ENCODE results near the gene SLC7A14. TPM values are rescaled to one million over a fixed set of nuclear protein-coding genes. Genes with fewer than 3 reads are reported as not detected.

SLC7A14 gene
- total and polyA plus RNA-seq, 4 donors, result not detected

GRCh38 chr3:170482199-170482598 is 103.7 kb downstream of the SLC7A14 start:
- Histone ChIP-seq H3K4me1 (ENCODE audit: control insufficient read depth in 1 of 2, insufficient read depth in 2 of 2, low read length in 2 of 2) (no peaks in the 10 kb centered on the region), H3K27me3 (ENCODE audit: control insufficient read depth in 1 of 2, insufficient read depth in 2 of 2, low read length in 1 of 2) (no peaks in the 10 kb centered on the region), H3K4me3 (ENCODE audit: low read length in 2 of 2) (no peak overlapping the region), H3K27ac (ENCODE audit: low read depth in 1 of 2, low read length in 2 of 2) (no peak overlapping the region), H3K9me3 (ENCODE audit: control insufficient read depth, low read length) (peaks cover 1% of the 10 kb centered on the region), H3K36me3 (ENCODE audit: control insufficient read depth in 1 of 2, insufficient read depth in 2 of 2, low read length in 1 of 2) (no peaks in the 10 kb centered on the region)
- 57 to 74% methylated on average over 4 of the region's 4 CpGs for WGBS, 2 donors
- intact Hi-C loops (cut with DNase I), result no loop called here
- ATAC-seq (ENCODE audit: low FRiP score) (no peak), DNase-seq (no peak)

- H3K9me3 ChIP-seq (ENCODE audit: control insufficient read depth, low read length), result peaks cover 1% of the 10 kb centered on the region
- no peak for DNase-seq
- intact Hi-C loops (cut with DNase I), result no loop called here
- H3K27me3 ChIP-seq (ENCODE audit: control insufficient read depth in 1 of 2, insufficient read depth in 2 of 2, low read length in 1 of 2), result no peaks in the 10 kb centered on the region
- no peak for ATAC-seq (ENCODE audit: low FRiP score)
- no peaks in the 10 kb centered on the region for H3K4me1 ChIP-seq (ENCODE audit: control insufficient read depth in 1 of 2, insufficient read depth in 2 of 2, low read length in 2 of 2)
- WGBS, 2 donors, result 81 to 86% methylated on average over 4 of the region's 4 CpGs
- H3K36me3 ChIP-seq (ENCODE audit: control insufficient read depth in 1 of 2, insufficient read depth in 2 of 2, low read length in 1 of 2), result no peaks in the 10 kb centered on the region
- no peak overlapping the region for H3K27ac ChIP-seq (ENCODE audit: low read depth in 1 of 2, low read length in 2 of 2)
- H3K4me3 ChIP-seq (ENCODE audit: low read length in 2 of 2), result no peak overlapping the region
These were observed 105.8 kb downstream of the SLC7A14 start for GRCh38 chr3:170480111-170480510.

- Histone ChIP-seq H3K27ac (ENCODE audit: low read depth in 1 of 2, low read length in 2 of 2) (no peak overlapping the region), H3K27me3 (ENCODE audit: control insufficient read depth in 1 of 2, insufficient read depth in 2 of 2, low read length in 1 of 2) (no peaks in the 10 kb centered on the region), H3K36me3 (ENCODE audit: control insufficient read depth in 1 of 2, insufficient read depth in 2 of 2, low read length in 1 of 2) (no peaks in the 10 kb centered on the region), H3K4me1 (ENCODE audit: control insufficient read depth in 1 of 2, insufficient read depth in 2 of 2, low read length in 2 of 2) (no peaks in the 10 kb centered on the region), H3K9me3 (ENCODE audit: control insufficient read depth, low read length) (peaks cover 1% of the 10 kb centered on the region), H3K4me3 (ENCODE audit: low read length in 2 of 2) (no peak overlapping the region)
- 37 to 40% methylated on average over 2 of the region's 2 CpGs for WGBS, 2 donors
- no peak for ATAC-seq (ENCODE audit: low FRiP score)
- no peak for DNase-seq
- intact Hi-C loops (cut with DNase I), result no loop called here
These were observed 108.5 kb downstream of the SLC7A14 start for GRCh38 chr3:170477395-170477794.

GRCh38 chr3:170476291-170476690 is 109.6 kb downstream of the SLC7A14 start:
- Histone ChIP-seq H3K27ac (ENCODE audit: low read depth in 1 of 2, low read length in 2 of 2) (no peak overlapping the region), H3K4me1 (ENCODE audit: control insufficient read depth in 1 of 2, insufficient read depth in 2 of 2, low read length in 2 of 2) (no peaks in the 10 kb centered on the region), H3K9me3 (ENCODE audit: control insufficient read depth, low read length) (peaks cover 1% of the 10 kb centered on the region), H3K36me3 (ENCODE audit: control insufficient read depth in 1 of 2, insufficient read depth in 2 of 2, low read length in 1 of 2) (no peaks in the 10 kb centered on the region), H3K4me3 (ENCODE audit: low read length in 2 of 2) (no peak overlapping the region), H3K27me3 (ENCODE audit: control insufficient read depth in 1 of 2, insufficient read depth in 2 of 2, low read length in 1 of 2) (no peaks in the 10 kb centered on the region)
- DNase-seq (no peak), ATAC-seq (ENCODE audit: low FRiP score) (no peak)
- intact Hi-C loops (cut with DNase I), result no loop called here
- 27 to 36% methylated on average over 6 of the region's 6 CpGs for WGBS, 2 donors

GRCh38 chr3:170475092-170475685 is 110.7 kb downstream of the SLC7A14 start:
- DNase-seq (no peak), ATAC-seq (ENCODE audit: low FRiP score) (peak; percentile 36)
- H3K9me3 ChIP-seq (ENCODE audit: control insufficient read depth, low read length), result no peaks in the 10 kb centered on the region
- H3K36me3 ChIP-seq (ENCODE audit: control insufficient read depth in 1 of 2, insufficient read depth in 2 of 2, low read length in 1 of 2), result no peaks in the 10 kb centered on the region
- H3K27ac ChIP-seq (ENCODE audit: low read depth in 1 of 2, low read length in 2 of 2), result no peak overlapping the region
- intact Hi-C loops (cut with DNase I), result no loop called here
- WGBS, 2 donors, result 58 to 61% methylated on average over 3 of the region's 3 CpGs
- no peaks in the 10 kb centered on the region for H3K27me3 ChIP-seq (ENCODE audit: control insufficient read depth in 1 of 2, insufficient read depth in 2 of 2, low read length in 1 of 2)
- no peak overlapping the region for H3K4me3 ChIP-seq (ENCODE audit: low read length in 2 of 2)
- no peaks in the 10 kb centered on the region for H3K4me1 ChIP-seq (ENCODE audit: control insufficient read depth in 1 of 2, insufficient read depth in 2 of 2, low read length in 2 of 2)

GRCh38 chr3:170473358-170473757 is 112.5 kb downstream of the SLC7A14 start:
- Histone ChIP-seq H3K9me3 (ENCODE audit: control insufficient read depth, low read length) (no peaks in the 10 kb centered on the region), H3K36me3 (ENCODE audit: control insufficient read depth in 1 of 2, insufficient read depth in 2 of 2, low read length in 1 of 2) (no peaks in the 10 kb centered on the region), H3K4me1 (ENCODE audit: control insufficient read depth in 1 of 2, insufficient read depth in 2 of 2, low read length in 2 of 2) (no peaks in the 10 kb centered on the region), H3K27ac (ENCODE audit: low read depth in 1 of 2, low read length in 2 of 2) (no peak overlapping the region), H3K4me3 (ENCODE audit: low read length in 2 of 2) (no peak overlapping the region), H3K27me3 (ENCODE audit: control insufficient read depth in 1 of 2, insufficient read depth in 2 of 2, low read length in 1 of 2) (no peaks in the 10 kb centered on the region)
- intact Hi-C loops (cut with DNase I), result no loop called here
- WGBS, 2 donors, result 31 to 41% methylated on average over 3 of the region's 3 CpGs
- no peak for DNase-seq
- no peak for ATAC-seq (ENCODE audit: low FRiP score)

GRCh38 chr3:170471149-170471548 is 114.7 kb downstream of the SLC7A14 start:
- no peaks in the 10 kb centered on the region for H3K27me3 ChIP-seq (ENCODE audit: control insufficient read depth in 1 of 2, insufficient read depth in 2 of 2, low read length in 1 of 2)
- no peaks in the 10 kb centered on the region for H3K4me1 ChIP-seq (ENCODE audit: control insufficient read depth in 1 of 2, insufficient read depth in 2 of 2, low read length in 2 of 2)
- no peak overlapping the region for H3K27ac ChIP-seq (ENCODE audit: low read depth in 1 of 2, low read length in 2 of 2)
- WGBS, 2 donors, result 56 to 62% methylated on average over 3 of the region's 3 CpGs
- DNase-seq (no peak), ATAC-seq (ENCODE audit: low FRiP score) (no peak)
- no peaks in the 10 kb centered on the region for H3K36me3 ChIP-seq (ENCODE audit: control insufficient read depth in 1 of 2, insufficient read depth in 2 of 2, low read length in 1 of 2)
- H3K4me3 ChIP-seq (ENCODE audit: low read length in 2 of 2), result no peak overlapping the region
- intact Hi-C loops (cut with DNase I), result no loop called here
- H3K9me3 ChIP-seq (ENCODE audit: control insufficient read depth, low read length), result no peaks in the 10 kb centered on the region

GRCh38 chr3:170470063-170471016 is 115.5 kb downstream of the SLC7A14 start:
- DNase-seq (no peak), ATAC-seq (ENCODE audit: low FRiP score) (peak; percentile 40)
- H3K36me3 ChIP-seq (ENCODE audit: control insufficient read depth in 1 of 2, insufficient read depth in 2 of 2, low read length in 1 of 2), result no peaks in the 10 kb centered on the region
- no peak overlapping the region for H3K27ac ChIP-seq (ENCODE audit: low read depth in 1 of 2, low read length in 2 of 2)
- no peaks in the 10 kb centered on the region for H3K27me3 ChIP-seq (ENCODE audit: control insufficient read depth in 1 of 2, insufficient read depth in 2 of 2, low read length in 1 of 2)
- 36 to 37% methylated on average over 9 of the region's 9 CpGs for whole genome bisulfite sequencing, 2 donors
- intact Hi-C loops (cut with DNase I), result no loop called here
- no peak overlapping the region for H3K4me3 ChIP-seq (ENCODE audit: low read length in 2 of 2)
- no peaks in the 10 kb centered on the region for H3K4me1 ChIP-seq (ENCODE audit: control insufficient read depth in 1 of 2, insufficient read depth in 2 of 2, low read length in 2 of 2)
- no peaks in the 10 kb centered on the region for H3K9me3 ChIP-seq (ENCODE audit: control insufficient read depth, low read length)
